Measurements from ENCODE around the gene TOX2.

TOX2 gene, protein sequence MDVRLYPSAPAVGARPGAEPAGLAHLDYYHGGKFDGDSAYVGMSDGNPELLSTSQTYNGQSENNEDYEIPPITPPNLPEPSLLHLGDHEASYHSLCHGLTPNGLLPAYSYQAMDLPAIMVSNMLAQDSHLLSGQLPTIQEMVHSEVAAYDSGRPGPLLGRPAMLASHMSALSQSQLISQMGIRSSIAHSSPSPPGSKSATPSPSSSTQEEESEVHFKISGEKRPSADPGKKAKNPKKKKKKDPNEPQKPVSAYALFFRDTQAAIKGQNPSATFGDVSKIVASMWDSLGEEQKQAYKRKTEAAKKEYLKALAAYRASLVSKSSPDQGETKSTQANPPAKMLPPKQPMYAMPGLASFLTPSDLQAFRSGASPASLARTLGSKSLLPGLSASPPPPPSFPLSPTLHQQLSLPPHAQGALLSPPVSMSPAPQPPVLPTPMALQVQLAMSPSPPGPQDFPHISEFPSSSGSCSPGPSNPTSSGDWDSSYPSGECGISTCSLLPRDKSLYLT

DNA sequence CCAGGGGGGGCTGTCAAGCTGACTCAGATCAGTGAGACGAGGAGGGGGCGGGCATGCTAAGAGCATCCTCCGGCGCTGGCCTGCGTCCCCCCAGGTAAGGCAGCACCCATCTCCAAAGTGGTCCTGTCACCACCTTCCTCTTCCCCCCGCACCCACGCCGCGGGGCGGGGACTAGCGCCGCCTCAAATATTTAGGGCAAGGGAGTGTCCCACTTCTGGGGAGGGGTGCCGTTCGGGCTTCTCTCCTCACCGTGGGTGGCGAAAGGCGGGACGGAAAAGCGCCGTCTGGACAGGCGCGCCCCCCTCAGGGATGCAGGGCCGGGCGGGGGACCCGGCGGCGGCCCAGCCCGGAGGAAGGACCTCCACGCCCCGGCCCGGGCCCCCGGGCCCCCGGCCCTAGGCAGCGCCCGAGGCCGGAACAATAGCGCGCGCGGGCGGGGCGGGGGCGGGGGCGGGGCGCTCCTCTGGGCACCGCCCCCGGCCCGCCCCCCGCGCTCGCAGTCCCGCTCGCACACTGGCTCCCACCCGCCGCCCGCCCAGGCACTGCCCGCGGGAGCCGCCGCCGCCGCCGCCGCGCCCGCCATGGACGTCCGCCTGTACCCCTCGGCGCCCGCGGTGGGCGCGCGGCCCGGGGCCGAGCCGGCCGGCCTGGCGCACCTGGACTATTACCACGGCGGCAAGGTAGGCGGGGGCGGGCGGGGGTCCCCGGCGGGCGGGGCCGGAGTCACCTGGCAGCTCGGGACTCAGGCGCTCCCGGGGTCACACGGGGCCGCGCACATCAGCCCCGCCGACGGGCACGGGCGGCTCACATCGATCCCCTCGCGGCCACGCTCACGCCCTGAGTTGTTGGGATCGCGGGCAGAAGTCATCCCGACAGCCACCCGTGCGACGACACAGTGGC lies at the start of gene TOX2:
Gene TOX2, plus strand, starts transcription at position 542 of the 900 bp plus-strand sequence. Its CDS starts 40 bp downstream, at position 582.
- DNase-seq (ENCODE audit: low read depth) = peak; percentile 55

DNA sequence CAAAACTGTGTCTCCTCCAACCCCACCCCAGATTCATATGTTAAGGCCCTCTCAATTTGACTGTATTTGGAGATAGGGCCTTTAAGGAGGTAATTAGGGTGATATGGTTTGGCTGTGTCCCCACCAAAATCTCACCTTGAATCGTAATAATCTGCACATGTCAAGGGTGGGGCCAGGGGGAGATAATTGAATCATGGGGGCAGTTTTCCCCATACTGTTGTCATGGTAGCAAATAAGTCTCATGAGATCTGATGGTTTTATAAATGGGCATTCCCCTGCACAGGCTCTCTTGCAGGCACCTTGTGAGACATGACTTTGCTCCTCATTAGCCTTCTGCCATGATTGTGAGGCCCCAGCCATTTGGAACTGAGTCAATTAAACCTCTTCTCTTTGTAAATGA lies 46.6 kb upstream of the TOX2 start:
- no peak for DNase-seq (ENCODE audit: low read depth)

DNA sequence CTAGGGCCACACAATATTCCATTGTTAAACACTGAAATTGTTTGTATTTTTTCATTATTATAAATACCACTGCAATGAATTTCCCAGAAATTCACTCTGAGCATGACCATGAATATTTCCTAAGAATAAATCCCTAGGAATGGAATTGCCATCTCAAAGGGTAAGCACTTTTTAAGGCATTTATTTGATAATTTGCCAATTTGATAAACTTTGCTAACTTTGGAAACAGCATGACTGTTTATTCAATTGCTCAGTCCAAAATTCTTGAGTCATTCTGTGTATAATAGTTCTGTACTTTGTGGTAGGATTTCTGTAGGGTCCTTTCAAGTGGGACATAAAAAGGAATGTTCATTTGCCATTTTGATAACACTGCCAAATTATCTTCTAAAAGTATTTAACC lies 44.2 kb upstream of the TOX2 start:
- DNase-seq (ENCODE audit: low read depth) = no peak

DNA sequence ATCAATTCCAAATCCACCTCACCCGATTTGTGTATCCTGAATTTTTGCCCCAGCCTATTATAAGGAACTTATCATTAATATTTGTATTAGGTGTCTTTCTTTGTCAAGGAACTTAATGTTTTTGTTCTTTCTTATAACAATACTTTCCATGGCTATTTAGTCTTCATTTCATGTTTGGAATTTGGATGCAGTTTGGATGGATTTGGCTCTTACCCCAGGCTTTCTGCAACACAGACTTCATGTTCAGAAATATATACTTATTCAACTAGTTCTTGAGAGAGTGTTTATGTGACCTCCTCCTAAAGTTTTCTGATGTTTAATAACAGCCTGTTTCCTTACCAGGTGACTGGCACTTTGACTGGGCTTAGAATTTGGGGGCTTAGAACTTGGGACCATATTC lies 35.9 kb upstream of the TOX2 start:
- no peak for DNase-seq (ENCODE audit: low read depth)

DNA sequence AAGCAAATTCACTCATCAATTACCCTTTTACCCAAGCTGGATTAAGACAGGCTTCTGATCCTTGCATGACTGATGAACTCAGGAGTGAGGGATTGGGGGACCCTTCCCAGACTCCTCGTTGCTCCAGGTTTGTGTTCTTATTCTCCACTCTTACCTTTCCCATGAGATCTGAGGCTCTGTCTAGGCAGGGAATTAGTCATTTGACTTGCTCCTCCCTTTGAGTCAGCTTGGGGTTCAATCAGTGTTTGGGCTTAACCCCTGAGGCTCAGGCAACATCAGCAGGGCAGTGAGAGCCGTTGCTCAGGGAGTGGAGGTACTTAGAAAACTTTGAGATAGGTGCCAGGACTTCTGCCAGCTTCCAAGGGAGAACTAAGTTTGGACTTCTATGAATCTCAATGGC lies 20.7 kb upstream of the TOX2 start:
- no peak for DNase-seq (ENCODE audit: low read depth)

DNA sequence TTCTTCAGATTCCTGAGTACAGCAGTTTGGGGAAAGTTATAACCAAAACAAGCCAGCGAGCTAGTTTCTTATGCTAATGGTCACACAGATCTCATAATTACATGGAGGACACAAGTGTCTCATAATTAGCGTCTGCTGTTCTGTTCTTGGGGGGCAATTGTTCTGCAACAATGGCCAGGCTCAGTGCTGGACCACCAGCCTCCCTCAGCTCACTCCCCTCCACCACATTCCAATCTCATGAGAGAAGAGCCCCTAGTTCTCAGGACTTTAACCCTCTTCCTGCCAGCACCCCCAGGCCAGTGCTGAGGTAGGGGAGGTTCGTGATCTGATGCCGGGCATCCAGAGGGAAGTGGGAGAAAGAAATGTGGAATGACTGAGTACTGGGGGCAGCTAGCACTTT lies 20.2 kb upstream of the TOX2 start:
- no peak for DNase-seq (ENCODE audit: low read depth)

DNA sequence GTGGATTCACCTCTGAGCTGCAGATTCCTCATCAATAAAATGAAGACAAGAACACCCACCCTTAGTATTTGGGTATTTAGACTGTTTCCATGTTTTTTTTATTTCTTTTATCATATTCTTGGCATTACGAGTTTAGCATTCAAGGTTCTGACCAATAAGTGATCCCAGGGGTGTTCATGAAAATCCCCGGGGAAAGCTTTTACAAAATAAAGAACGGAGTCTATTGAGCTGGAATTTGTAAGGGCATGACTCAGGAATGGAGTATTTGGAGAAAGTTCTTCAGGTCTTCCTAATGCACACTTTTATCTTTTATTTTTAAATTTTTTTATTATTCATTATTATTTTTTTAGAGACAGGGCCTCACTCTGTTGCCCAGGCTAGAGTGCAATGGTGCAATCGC lies 19.4 kb upstream of the TOX2 start:
- DNase-seq (ENCODE audit: low read depth) = peak; percentile 43

DNA sequence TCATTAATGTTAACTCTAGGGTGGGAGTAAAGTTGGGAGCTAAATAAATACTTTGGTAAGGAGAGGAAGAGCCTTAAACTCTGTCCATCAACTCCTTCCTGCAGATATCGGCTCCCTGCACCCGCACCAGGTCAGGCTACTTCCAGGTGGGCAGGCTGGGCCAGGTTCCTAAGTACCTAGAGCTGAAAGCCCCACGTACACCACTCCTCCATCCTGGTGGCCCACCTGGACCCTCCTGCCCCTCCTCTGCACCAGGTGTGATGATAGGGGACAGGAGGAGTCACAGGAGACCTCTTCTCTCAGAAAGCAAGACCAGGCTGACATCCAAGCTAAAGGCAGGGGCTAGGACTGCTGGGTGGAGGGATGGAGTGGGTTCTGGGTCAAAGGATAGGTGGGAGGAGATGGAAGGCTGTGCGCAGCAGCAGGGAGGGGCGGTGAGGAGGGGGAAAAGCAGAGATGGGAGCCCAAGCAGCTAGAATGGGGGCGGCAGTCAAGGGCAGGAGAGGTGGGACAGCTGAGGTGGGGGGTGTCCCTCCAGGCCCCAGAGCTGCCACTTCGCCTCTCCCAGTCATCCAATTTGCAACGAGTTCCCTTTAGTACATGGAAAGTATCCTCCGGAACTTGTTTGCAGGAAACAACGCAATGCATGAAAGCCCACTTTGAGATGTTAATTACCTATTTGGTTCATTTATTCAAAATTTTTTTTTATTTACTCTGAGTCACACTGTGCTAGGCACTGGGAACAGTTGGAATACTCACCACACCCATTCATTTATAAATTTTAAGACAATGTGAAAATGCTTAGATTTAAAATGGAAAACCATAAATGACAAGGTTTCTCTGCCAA lies 15.2 kb upstream of the TOX2 start:
- DNase-seq (ENCODE audit: low read depth) = no peak

DNA sequence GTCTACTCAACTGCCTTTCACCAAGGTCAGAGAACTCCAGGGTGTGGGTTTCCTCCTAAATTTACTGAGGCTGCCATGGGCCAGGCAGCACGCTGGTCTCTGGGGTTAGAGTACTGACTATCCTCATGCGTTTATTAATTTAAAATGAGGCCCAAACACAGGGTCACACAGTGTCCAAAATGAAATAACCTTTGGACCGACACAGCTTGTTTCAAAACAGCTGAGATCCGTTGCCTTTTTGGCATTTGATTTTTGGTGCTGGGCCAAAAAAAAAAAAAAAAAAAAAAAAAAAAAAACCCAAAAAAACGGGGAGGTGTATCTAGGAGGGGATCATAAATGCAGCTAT lies 14.6 kb upstream of the TOX2 start:
- DNase-seq (ENCODE audit: low read depth) = no peak

DNA sequence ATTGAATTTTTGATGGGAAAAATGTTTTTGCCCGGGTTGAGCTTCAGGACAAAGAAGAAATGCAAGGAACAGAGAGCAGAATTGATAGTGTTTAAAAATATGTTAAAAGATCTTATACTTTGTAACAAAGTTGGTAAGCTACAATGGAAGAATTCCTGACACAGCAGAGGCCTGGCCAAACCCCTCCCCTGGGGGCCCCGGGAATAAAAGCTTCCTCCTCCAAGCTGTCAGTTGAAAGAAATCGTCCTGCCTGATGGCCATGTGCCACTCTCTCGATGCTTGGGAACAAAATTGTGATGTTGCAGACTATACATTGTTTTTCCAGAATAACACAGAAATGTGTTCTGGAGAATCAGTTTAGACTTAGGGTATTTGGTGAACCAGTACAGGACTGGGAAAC lies 14.2 kb upstream of the TOX2 start:
- no peak for DNase-seq (ENCODE audit: low read depth)

DNA sequence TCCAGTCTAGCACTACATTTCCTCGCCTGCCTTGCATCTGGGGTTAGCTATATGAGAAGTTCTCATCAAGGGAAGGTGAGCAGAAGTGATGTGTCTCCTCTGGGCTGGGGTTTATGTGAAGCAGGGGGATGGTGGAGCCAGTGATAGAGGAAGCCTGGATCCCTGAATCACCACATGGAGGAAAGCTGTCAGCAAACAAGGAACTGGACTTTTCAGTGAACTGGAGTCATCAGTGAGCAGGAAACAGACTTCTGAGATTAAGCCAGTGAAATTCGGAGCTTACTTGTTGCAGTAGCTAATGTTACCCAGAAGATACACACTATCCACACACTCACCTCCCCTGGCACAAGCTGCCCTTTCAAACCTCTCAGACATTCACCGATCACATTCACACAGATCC lies 13.4 kb upstream of the TOX2 start:
- DNase-seq (ENCODE audit: low read depth) = no peak

DNA sequence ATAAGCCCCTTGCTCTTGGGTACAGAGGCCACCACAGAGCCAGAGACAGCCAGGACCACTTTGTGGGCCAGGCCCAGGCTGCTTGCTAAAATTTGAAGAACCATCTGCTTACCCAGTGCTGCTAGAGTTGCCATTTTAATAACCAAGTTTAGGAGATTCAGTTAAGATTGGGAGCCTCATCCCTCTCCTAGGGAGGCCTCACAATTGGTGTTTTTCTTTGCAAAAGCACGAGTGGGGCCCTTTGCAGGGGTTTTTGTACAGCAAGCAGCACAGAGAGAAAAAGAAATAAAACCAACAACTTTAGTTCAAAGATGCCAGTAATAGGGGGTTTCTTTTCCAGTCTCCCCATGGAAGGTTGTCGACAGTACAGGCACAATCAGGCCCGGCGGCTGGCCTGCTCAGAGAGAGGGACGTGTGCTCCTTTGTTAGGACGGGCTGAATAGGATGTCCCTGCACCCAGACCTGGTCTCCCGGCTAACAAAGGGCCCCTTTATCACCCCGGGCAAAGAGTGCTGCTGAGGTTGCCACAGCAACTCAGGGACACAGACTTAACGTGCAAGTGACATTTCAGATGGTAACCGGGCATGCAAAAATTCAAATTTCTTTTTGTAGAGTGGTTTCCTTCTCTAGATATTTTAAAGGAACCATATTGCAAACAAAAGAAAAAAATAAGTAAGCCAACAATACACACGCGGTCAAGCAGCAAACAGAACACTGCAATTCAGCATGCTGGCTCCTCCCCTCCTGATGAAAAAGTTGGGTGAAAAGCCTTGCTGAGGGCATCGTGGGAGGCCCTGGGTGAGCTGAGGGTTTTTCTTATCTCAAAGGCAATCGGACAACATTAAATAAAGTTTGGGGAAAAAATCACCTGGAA lies 10.5 kb upstream of the TOX2 start:
- DNase-seq (ENCODE audit: low read depth) = no peak

DNA sequence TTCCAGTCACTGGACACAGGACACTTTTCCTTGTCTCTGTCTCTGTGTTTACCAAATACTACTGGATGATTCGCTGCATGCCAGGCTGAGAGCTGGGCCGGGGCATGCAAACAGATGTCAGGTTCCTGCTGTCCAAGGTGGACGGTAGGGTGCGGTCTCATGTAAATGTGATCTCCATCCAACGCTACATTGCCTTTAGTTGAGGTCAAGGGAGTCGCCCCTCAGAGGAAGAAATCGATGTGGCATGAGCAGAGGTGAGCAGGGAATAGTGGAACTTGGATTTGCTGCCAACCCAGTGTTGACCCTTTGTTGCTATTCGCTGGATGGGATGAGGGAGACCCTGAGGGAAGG lies 9.8 kb upstream of the TOX2 start:
- no peak for DNase-seq (ENCODE audit: low read depth)

DNA sequence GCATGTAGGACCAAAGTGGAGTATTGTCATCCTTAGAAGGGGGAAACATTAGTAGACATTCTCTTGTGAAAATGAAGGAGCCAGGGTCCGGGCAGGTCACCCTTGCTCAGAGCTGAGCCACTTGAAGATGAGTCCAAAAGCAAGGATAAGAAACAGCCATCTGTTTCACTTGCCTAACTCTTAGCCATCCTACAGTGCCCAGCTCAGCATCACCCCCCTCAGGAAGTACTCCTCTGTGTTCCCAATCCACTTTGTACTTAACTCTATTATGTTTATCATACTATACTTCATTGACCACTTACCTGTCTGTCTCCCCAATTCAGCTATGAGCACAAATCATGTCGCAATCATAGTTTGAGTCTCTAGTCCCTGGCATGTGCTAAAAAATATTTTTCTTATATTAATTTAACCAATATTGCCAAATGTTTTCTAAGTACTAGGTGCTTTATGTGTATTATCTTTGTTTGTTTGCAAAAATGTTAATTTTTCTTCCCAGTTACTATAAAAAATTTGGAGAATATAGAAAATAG lies 8.1 kb upstream of the TOX2 start:
- DNase-seq (ENCODE audit: low read depth) = no peak

DNA sequence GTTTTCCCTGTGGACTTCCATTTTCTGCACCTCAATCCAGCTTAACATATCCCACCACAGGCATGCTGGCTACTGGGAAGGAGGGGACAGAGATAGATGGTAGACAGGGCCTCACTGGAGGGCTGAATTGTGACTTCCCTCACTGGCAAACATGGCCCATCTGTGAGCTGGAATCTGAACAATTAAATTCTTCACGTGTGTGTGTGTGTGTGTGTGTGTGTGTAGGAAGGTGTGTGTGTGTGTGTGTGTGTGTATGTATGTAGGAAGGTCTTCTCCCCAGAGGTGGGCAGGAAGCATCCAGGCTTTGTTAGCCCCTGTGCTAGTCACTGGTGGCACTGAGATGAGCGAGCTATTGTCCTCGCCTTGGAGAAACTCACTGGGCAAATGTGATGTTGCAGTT lies 5.4 kb upstream of the TOX2 start:
- no peak for DNase-seq (ENCODE audit: low read depth)

DNA sequence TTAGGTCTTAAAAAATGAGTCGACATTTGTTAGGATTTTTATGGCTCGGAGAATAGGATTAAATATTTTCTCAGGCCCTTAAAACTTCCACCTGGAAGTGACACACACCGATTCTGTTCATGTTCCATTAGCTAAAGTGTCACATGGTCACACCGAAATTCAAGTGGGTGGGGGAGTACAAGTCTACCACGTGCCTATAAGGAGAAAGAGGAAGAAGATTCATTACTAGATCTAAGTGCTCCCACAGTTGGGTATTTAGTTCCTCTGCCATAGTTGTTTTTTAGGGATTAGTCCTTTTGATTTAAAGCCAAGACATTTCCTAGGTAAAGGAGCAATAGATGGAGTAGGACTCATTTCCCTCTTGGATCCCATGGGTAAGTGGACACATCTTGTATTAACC lies 4.9 kb upstream of the TOX2 start:
- no peak for DNase-seq (ENCODE audit: low read depth)

DNA sequence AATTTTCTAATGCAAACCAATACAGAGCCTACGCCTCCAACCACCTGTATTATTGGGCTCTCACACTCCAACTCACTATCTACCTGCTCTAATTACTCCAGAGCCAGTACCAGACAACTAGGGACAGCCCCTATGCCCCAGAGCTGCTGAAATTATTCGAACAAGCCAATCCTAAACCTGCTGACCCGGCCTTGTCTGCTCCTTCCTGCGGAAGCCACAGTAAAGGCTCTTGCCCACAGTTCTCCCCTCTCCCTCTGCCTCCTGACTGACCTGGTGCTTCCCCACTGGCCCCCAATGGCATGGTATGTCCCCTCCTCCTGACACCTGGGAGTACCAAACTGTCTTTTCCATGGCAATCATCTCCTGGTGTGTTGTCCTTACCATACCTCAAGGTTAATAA lies 4.1 kb upstream of the TOX2 start:
- DNase-seq (ENCODE audit: low read depth) = no peak

DNA sequence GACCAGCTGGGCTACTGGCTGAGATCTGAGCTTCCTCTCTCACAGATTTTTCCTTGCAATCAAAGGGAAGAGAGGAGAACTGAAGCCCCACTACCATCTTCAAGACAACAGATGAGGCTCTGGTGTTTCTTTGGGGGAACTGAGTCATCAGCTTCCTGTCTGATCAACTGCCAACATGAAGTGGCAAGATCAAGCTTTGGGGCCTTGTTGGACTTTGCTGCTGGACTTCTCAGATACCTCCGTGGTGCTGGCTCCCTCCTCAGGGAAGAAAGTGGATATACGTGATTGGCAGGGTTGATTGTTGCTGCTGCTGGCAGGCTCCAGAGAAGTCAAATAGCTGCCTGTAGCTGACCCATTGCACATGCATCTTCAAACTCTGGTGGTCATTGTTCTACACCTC lies 3.6 kb upstream of the TOX2 start:
- peak; percentile 79 for DNase-seq (ENCODE audit: low read depth)

DNA sequence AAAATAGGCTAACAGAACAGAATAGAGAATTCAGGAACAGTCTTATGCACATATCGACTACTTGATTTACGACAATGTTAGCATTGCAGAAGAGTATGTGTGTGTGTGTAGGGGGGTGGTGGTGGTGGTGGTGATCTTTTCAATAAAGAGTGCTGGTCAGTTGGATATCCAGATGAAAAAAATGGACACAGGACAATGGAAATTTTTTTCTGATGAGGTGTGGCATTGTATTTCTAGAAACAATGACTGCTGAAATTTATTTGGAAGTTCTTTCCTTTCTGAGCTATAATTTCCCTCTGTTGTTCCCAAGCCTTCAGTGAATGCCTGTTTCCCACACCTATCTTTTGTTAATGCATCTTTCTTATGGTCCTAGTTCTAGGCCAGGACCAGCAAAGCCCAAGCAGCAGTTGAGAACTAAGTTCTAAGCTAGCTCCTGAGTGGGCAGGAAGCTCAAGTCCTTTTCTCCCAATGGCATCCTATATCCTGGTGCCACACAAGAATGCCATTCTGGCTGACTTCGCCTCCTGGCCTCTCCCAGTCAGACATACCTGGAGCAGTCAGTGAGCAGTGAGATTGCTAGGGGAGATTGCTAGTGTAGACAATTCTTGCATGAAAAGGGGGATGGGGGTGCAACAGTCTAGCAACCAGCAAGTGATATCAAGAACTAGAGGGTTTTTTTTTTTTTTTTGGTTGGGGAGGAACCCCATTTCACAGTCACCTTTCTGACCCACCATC lies 1.2 kb upstream of the TOX2 start:
- no peak for DNase-seq (ENCODE audit: low read depth)

Measured in fibroblast of gingiva (primary cell).